GM12872 (cell line): ENCODE results near the gene DELE1.

Source experiments
- TF ChIP-seq, protein P1 (sequence below): IDR thresholded peaks from 3 replicates; pipeline ENCODE4 v1.5.1; 2011; ENCODE audit warnings: low read depth, mild to moderate bottlenecking, low read length, moderate library complexity; ENCODE audit not compliant: insufficient read depth

Gene DELE1

DNA sequence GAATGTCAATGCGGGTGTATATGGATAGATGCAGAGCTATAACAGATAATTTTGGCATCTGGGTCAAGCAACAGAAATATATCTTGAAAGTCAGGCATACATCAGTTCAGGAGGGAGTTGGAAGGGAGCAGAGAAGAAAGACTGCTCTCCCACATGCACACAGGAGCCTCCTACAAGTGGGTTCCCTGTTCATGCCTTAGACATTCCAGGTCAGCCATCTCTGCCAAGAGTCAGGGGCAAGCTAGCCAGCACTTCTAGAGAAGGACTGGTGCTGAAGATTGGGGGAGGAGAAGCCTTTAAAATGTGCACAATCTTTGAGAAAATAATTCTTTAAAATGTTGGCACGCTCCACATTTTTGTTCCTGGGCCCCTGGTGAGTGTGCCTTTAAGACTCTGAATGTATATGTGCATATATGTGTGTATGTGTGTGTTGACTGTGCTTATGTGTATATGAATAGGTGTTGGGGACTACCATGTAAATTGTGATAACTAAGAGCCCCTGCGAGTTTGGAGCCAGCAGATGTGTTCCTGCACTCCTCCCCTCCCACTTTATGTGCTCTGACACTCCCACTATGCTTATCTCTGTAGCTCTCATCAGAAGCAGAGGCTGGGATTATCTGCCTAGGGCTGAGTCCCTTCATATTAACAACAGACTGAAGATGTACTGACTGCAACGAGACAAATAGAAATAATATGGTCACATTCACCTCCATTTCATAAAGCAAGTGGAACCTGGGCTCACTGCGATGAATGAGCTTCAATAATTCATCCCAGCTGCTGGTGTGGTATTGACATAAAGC lies 21.5 kb upstream of the DELE1 start:
- TF ChIP-seq, protein P1, sequence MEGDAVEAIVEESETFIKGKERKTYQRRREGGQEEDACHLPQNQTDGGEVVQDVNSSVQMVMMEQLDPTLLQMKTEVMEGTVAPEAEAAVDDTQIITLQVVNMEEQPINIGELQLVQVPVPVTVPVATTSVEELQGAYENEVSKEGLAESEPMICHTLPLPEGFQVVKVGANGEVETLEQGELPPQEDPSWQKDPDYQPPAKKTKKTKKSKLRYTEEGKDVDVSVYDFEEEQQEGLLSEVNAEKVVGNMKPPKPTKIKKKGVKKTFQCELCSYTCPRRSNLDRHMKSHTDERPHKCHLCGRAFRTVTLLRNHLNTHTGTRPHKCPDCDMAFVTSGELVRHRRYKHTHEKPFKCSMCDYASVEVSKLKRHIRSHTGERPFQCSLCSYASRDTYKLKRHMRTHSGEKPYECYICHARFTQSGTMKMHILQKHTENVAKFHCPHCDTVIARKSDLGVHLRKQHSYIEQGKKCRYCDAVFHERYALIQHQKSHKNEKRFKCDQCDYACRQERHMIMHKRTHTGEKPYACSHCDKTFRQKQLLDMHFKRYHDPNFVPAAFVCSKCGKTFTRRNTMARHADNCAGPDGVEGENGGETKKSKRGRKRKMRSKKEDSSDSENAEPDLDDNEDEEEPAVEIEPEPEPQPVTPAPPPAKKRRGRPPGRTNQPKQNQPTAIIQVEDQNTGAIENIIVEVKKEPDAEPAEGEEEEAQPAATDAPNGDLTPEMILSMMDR: no peak

DNA sequence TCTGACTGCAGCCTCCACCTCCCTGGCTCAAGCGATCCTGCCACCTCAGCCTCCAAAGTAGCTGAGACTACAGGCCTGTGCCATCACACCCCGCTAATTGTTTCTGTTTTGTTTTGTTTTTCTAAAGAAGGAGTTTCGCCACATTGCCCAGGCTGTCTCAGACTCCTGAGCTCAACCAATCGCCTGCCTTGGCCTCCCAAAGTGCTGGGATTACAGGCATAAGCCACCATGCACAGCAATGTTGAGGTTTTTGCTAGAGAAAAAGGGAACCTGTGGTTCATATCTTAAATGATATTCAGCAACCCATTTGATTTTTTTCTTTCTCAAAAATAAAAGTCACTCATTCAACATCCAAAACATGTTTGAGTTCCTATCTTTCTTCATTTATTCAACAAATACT lies 20.4 kb upstream of the DELE1 start:
- TF ChIP-seq, protein P1: no peak

DNA sequence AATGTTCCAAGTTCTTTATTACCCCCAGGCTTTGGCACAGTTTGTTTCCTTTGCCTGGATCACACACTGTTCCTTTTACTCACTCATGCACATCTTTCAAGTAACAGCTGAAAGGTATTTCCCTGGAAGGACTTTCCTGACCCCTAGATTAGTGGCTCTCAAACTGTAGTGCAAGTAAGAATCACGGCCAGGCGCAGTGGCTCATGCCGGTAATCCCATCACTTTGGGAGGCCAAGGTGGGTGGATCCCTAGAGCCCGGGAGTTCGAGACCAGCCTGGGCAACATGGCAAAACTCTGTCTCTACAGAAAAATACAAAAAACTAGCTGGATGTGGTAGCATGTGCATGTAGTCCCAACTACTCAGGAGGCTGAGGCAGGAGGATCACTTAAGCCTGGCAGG lies 19.1 kb upstream of the DELE1 start:
- TF ChIP-seq, protein P1: no peak

DNA sequence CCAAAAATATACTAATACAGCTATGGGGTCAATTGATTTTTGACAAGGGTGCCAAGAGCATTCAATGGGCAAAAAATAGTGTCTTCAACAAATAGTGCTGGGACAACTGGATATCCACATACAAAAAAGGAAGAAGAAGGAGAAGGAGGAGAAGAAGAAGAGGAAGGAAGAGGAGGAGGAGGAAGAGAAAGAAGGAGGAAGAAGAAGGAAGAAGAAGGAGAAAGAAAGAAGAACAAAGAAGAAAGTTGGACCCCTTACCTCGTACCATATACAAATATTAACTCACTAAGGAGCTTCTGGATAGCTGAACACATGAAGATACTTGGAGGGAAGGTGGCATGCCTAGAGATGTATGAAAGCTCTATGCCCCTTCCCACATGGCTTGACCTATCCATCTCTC lies 17.2 kb upstream of the DELE1 start:
- TF ChIP-seq, protein P1: no peak

DNA sequence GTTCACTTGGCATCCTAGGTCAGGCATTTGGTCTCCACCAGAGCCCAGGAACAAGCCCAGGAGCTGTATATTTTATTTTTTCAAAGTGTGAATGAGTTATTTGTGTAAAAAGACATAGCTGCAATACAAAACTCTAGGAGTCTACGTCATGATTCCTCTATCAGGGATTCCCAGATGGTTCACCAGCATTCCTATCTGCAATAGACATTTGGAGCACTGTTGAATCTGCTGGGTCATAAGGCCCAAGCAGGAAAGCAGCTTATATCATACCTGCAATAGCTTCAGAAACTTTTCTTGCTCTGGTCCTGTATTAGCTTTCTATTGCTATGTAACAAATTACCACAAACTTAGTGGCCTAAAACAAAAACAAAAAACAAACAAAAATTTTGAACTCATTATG lies 16.7 kb upstream of the DELE1 start:
- TF ChIP-seq, protein P1: no peak

DNA sequence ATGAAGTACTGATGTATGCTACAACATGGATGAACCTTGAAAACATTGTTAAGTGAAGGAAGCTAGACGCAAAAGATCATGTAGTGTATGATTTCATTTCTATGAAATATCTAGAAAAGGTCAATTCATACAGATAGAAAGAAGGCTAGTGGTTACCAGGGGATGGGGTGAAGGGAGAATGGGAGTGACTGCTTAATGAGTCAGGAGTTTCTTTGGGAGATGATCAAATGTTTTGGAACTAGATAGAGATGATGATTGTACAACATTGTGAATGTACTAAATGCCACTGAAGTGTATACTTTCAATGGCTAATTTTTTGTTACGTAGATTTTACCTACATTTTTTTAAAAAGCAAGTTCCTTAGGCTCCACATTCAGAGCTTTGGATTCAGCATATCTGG lies 14.9 kb upstream of the DELE1 start:
- TF ChIP-seq, protein P1: no peak

DNA sequence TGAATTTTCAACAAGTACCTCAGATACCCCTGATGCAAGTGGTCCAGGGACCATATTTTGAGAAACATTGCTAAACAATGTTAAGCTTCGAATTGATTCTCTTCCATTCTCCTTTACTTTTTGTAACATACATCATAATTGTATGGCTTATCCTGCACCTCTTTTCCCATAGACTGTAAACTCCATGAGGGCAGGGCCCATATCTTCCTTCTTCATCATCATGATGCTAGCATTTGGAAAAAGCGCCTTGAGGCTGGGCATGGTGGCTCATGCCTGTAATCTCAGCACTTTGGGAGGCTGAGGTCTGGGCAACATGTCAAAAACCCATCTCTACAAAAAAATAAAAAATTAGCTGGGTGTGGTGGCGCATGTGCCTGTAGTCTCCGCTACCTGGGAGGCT lies 14.5 kb upstream of the DELE1 start:
- TF ChIP-seq, protein P1: no peak
